AG04450 (cell line): ENCODE measurements around the gene RSRC1. TPM values are rescaled to one million over a fixed set of nuclear protein-coding genes. Genes with fewer than 3 reads are reported as not detected.
"Not testable (repeated sequence)": the region's sequence is repeated elsewhere in the genome, so short reads cannot be mapped to it uniquely, and the experiment has no call there.

Experiments
- CTCF ChIA-PET: fragments of 300-600, 350-600 bp; formaldehyde crosslinking; extraction: SDS; loops from one replicate; lab custom pipeline; 2022; ENCODE audit warnings: antibody characterized with exemption, inconsistent platforms; lab: Charles Lee
- POLR2A ChIA-PET: fragments of 350-600 bp; formaldehyde crosslinking; extraction: SDS; loops from one replicate; lab custom pipeline; 2021; ENCODE audit warnings: antibody characterized with exemption, inconsistent platforms; lab: Yijun Ruan, JAX
- DNase-seq: peaks from one replicate; pipeline ENCODE4 v3.0.0-alpha.2; 2011; ENCODE audit warnings: low read depth, low spot score
- H3K27ac ChIP-seq: one replicate; pipeline ENCODE4 v1.5.1; 2012; ENCODE audit warnings: low read depth, low read length, control low read depth
- H3K27me3 ChIP-seq: one replicate; pipeline ENCODE4 v1.6.0; 2012; ENCODE audit warnings: low read length; ENCODE audit not compliant: control insufficient read depth, insufficient read depth
- H3K4me3 ChIP-seq: 2 replicates; pipeline ENCODE4 v1.5.1; 2011; ENCODE audit warnings: mild to moderate bottlenecking, low read depth, low read length, control low read depth
- H3K9me3 ChIP-seq: 2 replicates; pipeline ENCODE4 v1.5.1; 2012; ENCODE audit warnings: low read length; ENCODE audit not compliant: control insufficient read depth, insufficient read depth
- polyA minus RNA-seq: library from RNA; depleted of rRNA, polyadenylated mRNA; stranded (reverse); fragments of >200 nt; gene quantifications from 2 replicates; pipeline ENCODE4 v1.2.3, GENCODE V29; 2011; rRNA and poly(A)+ RNA removed
- polyA plus RNA-seq: library from polyadenylated mRNA; depleted of rRNA; stranded (reverse); fragments of >200 nt; gene quantifications from 2 replicates; pipeline ENCODE4 v1.2.3, GENCODE V29; 2011; rRNA removed
- TF ChIP-seq, protein P1 (sequence below): IDR thresholded peaks from 2 replicates; pipeline ENCODE4 v1.5.1; 2011; ENCODE audit warnings: low read depth, low read length, control low read depth, inconsistent platforms

The RSRC1 gene, protein sequence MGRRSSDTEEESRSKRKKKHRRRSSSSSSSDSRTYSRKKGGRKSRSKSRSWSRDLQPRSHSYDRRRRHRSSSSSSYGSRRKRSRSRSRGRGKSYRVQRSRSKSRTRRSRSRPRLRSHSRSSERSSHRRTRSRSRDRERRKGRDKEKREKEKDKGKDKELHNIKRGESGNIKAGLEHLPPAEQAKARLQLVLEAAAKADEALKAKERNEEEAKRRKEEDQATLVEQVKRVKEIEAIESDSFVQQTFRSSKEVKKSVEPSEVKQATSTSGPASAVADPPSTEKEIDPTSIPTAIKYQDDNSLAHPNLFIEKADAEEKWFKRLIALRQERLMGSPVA
- polyA plus RNA-seq: 5.7 and 6.7 TPM in 2 replicates
- polyA minus RNA-seq: 11.4 and 18.2 TPM in 2 replicates

DNA sequence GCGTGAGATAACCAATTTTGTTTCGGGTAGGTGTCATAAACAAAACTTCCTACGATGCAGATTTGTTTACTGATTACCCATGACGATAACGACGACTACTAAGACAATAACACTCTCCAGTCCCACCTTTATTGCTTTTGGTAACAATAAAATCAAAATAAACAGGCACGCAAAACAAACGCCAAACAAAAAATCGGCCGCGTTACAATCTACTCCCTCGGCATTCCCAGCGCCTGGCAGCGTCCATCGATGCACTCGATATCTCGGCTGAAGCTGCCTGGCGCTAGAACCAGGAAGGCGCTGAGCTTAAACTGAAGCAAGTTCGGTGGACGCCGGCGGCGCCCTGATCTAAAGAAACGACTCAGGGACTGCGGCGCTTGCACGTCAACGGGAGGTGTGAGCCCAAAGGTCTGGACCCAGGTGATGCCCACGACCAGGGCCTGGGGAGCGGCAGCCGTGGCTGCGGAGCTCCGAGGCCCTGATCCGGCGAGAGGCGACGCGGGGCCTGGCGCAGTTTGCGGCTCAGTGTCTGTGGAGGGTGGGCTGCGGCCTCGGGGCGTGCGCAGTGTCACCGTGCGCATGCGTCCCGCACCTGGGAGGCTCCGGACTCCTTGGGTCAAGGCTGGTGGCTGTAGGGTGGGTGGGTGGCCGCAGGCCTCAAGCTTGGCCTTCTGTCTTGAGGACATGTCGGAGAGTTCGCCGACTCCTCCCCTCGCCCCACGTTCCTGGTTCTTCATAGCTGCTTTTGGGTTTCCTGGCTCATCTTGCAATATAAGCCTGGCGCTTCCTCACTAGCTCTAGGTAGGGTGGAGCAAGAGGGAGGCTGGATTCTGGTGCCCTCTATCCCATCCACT is at the start of gene RSRC1:
Gene RSRC1, plus strand, starts transcription at position 286 of the 854 bp plus-strand sequence. CDS start 12,016 bp downstream, outside the sequence.
- ChIA-PET POLR2A (interaction anchor here (0.6 to 1.0 kb wide), 7 partner anchors 18 to 1348 kb away, joined by 3 to 5 read pairs (median 3); no protein-coding TSS in a partner anchor), CTCF (interaction anchor here (0.6 to 2.1 kb wide), 21 partner anchors 40 to 1434 kb away, joined by 3 to 16 read pairs (median 4); partner anchors contain the start of gene GFM1)
- Histone ChIP-seq H3K27me3 (peaks cover 35% of the 10 kb centered on the region), H3K4me3 (peak within 1 kb of the TSS; percentile 90), H3K9me3 (no peaks in the 10 kb centered on the region; the same call in none of the 2 replicates), H3K27ac (peak within 1 kb of the TSS; percentile 80)
- DNase-seq: peak; percentile 65
- TF ChIP-seq, protein P1, sequence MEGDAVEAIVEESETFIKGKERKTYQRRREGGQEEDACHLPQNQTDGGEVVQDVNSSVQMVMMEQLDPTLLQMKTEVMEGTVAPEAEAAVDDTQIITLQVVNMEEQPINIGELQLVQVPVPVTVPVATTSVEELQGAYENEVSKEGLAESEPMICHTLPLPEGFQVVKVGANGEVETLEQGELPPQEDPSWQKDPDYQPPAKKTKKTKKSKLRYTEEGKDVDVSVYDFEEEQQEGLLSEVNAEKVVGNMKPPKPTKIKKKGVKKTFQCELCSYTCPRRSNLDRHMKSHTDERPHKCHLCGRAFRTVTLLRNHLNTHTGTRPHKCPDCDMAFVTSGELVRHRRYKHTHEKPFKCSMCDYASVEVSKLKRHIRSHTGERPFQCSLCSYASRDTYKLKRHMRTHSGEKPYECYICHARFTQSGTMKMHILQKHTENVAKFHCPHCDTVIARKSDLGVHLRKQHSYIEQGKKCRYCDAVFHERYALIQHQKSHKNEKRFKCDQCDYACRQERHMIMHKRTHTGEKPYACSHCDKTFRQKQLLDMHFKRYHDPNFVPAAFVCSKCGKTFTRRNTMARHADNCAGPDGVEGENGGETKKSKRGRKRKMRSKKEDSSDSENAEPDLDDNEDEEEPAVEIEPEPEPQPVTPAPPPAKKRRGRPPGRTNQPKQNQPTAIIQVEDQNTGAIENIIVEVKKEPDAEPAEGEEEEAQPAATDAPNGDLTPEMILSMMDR: no peak

DNA sequence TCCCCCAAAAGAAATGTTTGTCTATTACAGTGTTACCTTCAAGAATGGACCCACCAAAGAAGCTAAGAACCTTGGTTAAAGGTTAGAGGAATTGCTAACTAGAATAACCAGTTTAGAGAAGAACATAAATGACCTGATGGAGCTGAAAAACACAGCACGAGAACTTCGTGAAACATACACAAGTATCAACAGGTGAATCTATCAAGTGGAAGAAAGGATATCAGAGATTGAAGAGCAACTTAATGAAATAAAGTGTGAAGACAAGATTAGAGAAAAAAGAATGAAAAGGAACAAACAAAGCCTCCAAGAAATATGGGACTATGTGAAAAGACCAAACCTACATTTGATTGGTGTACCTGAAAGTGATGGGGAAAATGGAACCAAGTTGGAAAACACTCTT is 44.3 kb upstream of the RSRC1 start:
- POLR2A ChIA-PET, H3K4me3 ChIP-seq, CTCF ChIA-PET: not testable (repeated sequence)

DNA sequence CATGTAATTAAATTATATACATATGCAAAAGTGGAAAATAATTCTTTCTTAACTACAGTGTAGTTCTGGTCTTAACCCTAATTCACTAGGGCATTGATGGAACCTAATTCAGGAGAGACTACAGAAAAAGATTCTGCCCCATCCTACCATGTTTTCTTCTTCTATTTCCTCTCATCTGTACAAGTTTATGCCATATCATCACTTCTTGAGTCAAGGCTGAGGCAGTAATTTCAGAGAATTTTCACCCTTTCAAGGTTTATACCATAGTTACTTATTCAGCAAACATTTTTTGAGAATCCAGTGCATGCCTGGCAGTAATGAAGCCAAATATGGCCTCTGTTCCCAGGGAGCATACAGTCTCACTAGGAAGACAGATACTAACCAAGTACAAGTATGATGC is 37.1 kb upstream of the RSRC1 start:
- TF ChIP-seq, protein P1: no peak
- H3K27ac ChIP-seq: no peak overlapping the region

More for the DNA sequence above, 44.3 kb upstream of the RSRC1 start:
- H3K9me3 ChIP-seq, DNase-seq, H3K27me3 ChIP-seq, H3K27ac ChIP-seq: not testable (repeated sequence)

DNA sequence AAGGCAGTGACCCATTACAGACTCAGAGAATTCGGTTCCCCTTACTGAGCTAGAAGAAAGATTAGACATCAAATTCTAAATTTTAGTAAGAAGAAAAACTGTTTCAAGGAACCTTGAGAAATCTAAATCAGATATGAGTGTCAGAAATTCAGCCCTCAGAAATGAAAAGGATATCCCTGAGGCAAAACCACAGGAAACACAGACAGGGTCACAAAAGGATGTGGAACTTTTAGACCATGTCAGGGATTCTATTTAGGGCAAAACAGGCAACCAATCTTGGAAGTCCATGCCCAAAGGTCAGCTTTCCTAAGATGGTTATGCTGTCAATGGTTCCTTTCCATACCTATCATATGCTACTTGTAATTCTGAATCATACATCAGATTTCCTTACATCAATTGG is 35.3 kb upstream of the RSRC1 start:
- DNase-seq: no peak
- no peaks in the 10 kb centered on the region for H3K9me3 ChIP-seq
- H3K27ac ChIP-seq: no peak overlapping the region
- H3K4me3 ChIP-seq: no peak overlapping the region
- TF ChIP-seq, protein P1: no peak
- ChIA-PET POLR2A (no interaction called here), CTCF (interaction anchor here (0.7 kb wide), 1 partner anchor 457 kb away, joined by 3 read pairs; no protein-coding TSS in a partner anchor)
- H3K27me3 ChIP-seq: no peaks in the 10 kb centered on the region

More for the DNA sequence above, 37.1 kb upstream of the RSRC1 start:
- Histone ChIP-seq H3K4me3 (no peak overlapping the region), H3K9me3 (no peaks in the 10 kb centered on the region), H3K27me3 (no peaks in the 10 kb centered on the region)
- POLR2A ChIA-PET: no interaction called here
- DNase-seq: no peak
- CTCF ChIA-PET: no interaction called here

DNA sequence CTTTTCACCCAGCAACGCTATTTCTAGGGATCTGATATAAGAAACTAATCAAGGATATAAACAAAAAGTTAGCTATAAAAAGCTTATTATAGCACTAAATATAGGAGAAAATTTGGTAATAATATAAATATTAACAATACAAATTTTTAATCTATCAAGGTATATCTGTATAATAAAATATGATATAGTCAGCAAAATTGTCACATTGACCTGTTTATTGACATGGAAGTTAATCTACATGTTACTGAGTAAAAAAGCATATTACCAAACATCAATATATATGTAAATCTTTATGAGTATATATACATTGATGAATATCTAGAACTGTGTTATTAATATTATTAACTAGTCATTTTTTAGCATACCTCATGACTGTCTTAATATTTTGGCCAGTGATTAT is 30.3 kb upstream of the RSRC1 start:
- ChIA-PET POLR2A (no interaction called here), CTCF (no interaction called here)
- no peak for DNase-seq
- Histone ChIP-seq H3K27me3 (no peaks in the 10 kb centered on the region), H3K9me3 (no peaks in the 10 kb centered on the region), H3K4me3 (no peak overlapping the region), H3K27ac (no peak overlapping the region)
- TF ChIP-seq, protein P1: no peak
